HepG2 (cell line): ENCODE data around the gene LHFPL2. TPM values are rescaled to one million over a fixed set of nuclear protein-coding genes. Genes with fewer than 3 reads are reported as not detected.
A peak's percentile ranks its signal among the peaks of the same experiment; 100 is the strongest.

Experiments used
- ATAC-seq: fragments of 200-7000 bp; cut with Tn5 transposase; 3 replicates; pipeline ENCODE4 v1.9.1; 2020; ENCODE audit warnings: mild to moderate bottlenecking, moderate library complexity
- BruUV-seq: library from RNA; stranded (reverse); fragments of 400-500 nt; replicated peaks from 2 replicates; lab custom pipeline; 2021; lab: Mats Ljungman, UMichigan
- CTCF ChIA-PET: fragments of 300-600 bp; formaldehyde crosslinking; extraction: SDS; loops from one replicate; lab custom pipeline; 2021; ENCODE audit warnings: low total read pairs, inconsistent platforms, low intra/inter-chr PET ratio; lab: Yijun Ruan, JAX
- POLR2A ChIA-PET: fragments of 350-600 bp; sonication (Branson Sonifier 250); formaldehyde crosslinking; loops from one replicate; lab custom pipeline; 2020; ENCODE audit warnings: antibody characterized with exemption, inconsistent platforms; lab: Yijun Ruan, JAX
- DNase-seq: peaks from one replicate; pipeline ENCODE4 v3.0.0-alpha.2; 2015; ENCODE audit warnings: low spot score
- FAIRE-seq: peaks from 3 replicates; lab custom pipeline; 2011; peaks lifted over from hg19 to GRCh38; lab: Jason Lieb, UNC
- H2AFZ ChIP-seq: one replicate; pipeline ENCODE4 v1.6.1; 2011; ENCODE audit warnings: low read length, inconsistent platforms
- H3K27ac ChIP-seq: fragments of 300-600 bp; 3 replicates; pipeline ENCODE4 v1.8.0; 2011; ENCODE audit warnings: mixed run types, mild to moderate bottlenecking, mixed read lengths, low read length, inconsistent platforms; ENCODE audit not compliant: insufficient read depth; ENCODE audit errors: extremely low read length
- H3K27me3 ChIP-seq, 2 experiments: fragments of 200-600 bp in 1 of 2; 2 replicates in 1 of 2; 3 replicates in 1 of 2; pipeline versions ENCODE4 v1.6.0 to v1.8.0; 2011; ENCODE audit warnings: low read length in 2 of 2, mild to moderate bottlenecking in 2 of 2, moderate library complexity in 2 of 2, inconsistent platforms in 1 of 2; ENCODE audit not compliant: insufficient read depth in 2 of 2, control insufficient read depth in 1 of 2
- H3K36me3 ChIP-seq, 2 experiments: fragments of 200-600 bp in 1 of 2; replicated peaks in 1 of 2; 2 replicates in 1 of 2; 3 replicates in 1 of 2; pipeline versions ENCODE4 v1.5.1 to v1.8.0; 2011; ENCODE audit warnings: low read length in 2 of 2, inconsistent platforms in 1 of 2; ENCODE audit not compliant: insufficient read depth in 2 of 2, control insufficient read depth in 1 of 2
- H3K4me1 ChIP-seq: 2 replicates; pipeline ENCODE4 v1.5.1; 2012; ENCODE audit warnings: low read length, inconsistent platforms; ENCODE audit not compliant: insufficient read depth
- H3K4me2 ChIP-seq: 2 replicates; pipeline ENCODE4 v1.6.0; 2011; ENCODE audit warnings: low read depth, low read length, inconsistent platforms
- H3K4me3 ChIP-seq, 3 experiments: fragments of 200-600 bp in 1 of 3; sonication (generic), shearing (Covaris generic) in 1 of 3; replicated peaks in 1 of 3; 2 replicates each; pipeline ENCODE4 v1.5.1; 2011 to 2016; ENCODE audit warnings: low read length in 3 of 3, inconsistent platforms in 2 of 3, low read depth in 2 of 3, mild to moderate bottlenecking in 2 of 3, control low read depth in 1 of 3, mixed read lengths in 1 of 3; ENCODE audit not compliant: insufficient read depth in 1 of 3
- H3K79me2 ChIP-seq: one replicate; pipeline ENCODE4 v1.6.1; 2011; ENCODE audit warnings: low read length, inconsistent platforms; ENCODE audit not compliant: insufficient read depth
- H3K9ac ChIP-seq: 2 replicates; pipeline ENCODE4 v1.6.0; 2011; ENCODE audit warnings: mild to moderate bottlenecking, low read depth, low read length, inconsistent platforms; ENCODE audit not compliant: insufficient read depth
- H3K9me3 ChIP-seq: 2 replicates; pipeline ENCODE4 v1.5.1; 2012; ENCODE audit warnings: mild to moderate bottlenecking, low read length
- H4K20me1 ChIP-seq: 2 replicates; pipeline ENCODE4 v1.6.0; 2011; ENCODE audit warnings: inconsistent platforms, mild to moderate bottlenecking, low read length, moderate library complexity; ENCODE audit not compliant: insufficient read depth
- ARNT2 ChIP-seq: sonication (generic); formaldehyde crosslinking; IDR thresholded peaks from 2 replicates; pipeline ENCODE4 v1.8.0; 2022; ENCODE audit warnings: mild to moderate bottlenecking, low read depth, missing genetic modification reagents, moderate library complexity
- DR1 ChIP-seq: sonication (generic); formaldehyde crosslinking; IDR thresholded peaks from 2 replicates; pipeline ENCODE4 v1.8.0; 2021; ENCODE audit warnings: mild to moderate bottlenecking, missing genetic modification reagents, inconsistent platforms
- STAG1 ChIP-seq: sonication (generic); formaldehyde crosslinking; IDR thresholded peaks from 2 replicates; pipeline ENCODE4 v1.4.0; 2020; ENCODE audit warnings: missing genetic modification reagents
- ZNF616 ChIP-seq: sonication (generic); formaldehyde crosslinking; IDR thresholded peaks from 2 replicates; pipeline ENCODE4 v1.5.0; 2020; ENCODE audit warnings: low read depth, mild to moderate bottlenecking, missing genetic modification reagents
- in situ Hi-C: cut with HindIII; loops from 2 replicates; pipeline ENCODE4 v1.10.0; 2017; ENCODE audit warnings: low pct_unique_long_range_greater_than_20kb; ENCODE audit not compliant: extremely low pct_ligation_motif_present
- intact Hi-C: fragments of 100-400 bp; cut with micrococcal nuclease; formaldehyde crosslinking; loops from one replicate; pipeline ENCODE4 v1.10.0; 2022; ENCODE audit not compliant: unreplicated experiment
- polyA plus RNA-seq, 8 experiments: library from polyadenylated mRNA; depleted of rRNA in 3 of 8; stranded (reverse) in 7 of 8; unstranded in 1 of 8; fragments of >200 nt; fragmentation: Illumina TruSeq in 4 of 8; extraction: Trizol in 4 of 8; gene quantifications; 2 replicates each; pipeline versions ENCODE4 v1.2.1 to v1.2.3, GENCODE V29; 2011 to 2016; ENCODE audit warnings: low read depth in 4 of 8, missing spikeins in 1 of 8, mixed read lengths in 1 of 8; ENCODE audit not compliant: insufficient read depth in 1 of 8
- total RNA-seq, 5 experiments: library from RNA; depleted of rRNA; stranded (reverse); fragments of >200 nt; fragmentation: Illumina TruSeq; extraction: Trizol; gene quantifications; 2 replicates each; pipeline ENCODE4 v1.2.3, GENCODE V29; 2016; ENCODE audit warnings: low read depth in 1 of 5
- TF ChIP-seq, protein P1 (sequence below): sonication (generic); formaldehyde crosslinking; IDR thresholded peaks from 2 replicates; pipeline ENCODE4 v1.5.0; 2020; ENCODE audit warnings: mild to moderate bottlenecking, missing genetic modification reagents, moderate library complexity

The LHFPL2 gene
- total and polyA plus RNA-seq, 2 of the 13 experiments (the other 11 are each of a cell fraction or from before 2014, with no cell fraction given), result 6.0 to 20.0 TPM

GRCh38 chr5:78473751-78474150 lies 174.8 kb downstream of the LHFPL2 start (continued):
- TF ChIP-seq ZNF616 (CRISPR knock-in tag), result no peak
- no peak for TF ChIP-seq DR1 (CRISPR knock-in tag)

DNA sequence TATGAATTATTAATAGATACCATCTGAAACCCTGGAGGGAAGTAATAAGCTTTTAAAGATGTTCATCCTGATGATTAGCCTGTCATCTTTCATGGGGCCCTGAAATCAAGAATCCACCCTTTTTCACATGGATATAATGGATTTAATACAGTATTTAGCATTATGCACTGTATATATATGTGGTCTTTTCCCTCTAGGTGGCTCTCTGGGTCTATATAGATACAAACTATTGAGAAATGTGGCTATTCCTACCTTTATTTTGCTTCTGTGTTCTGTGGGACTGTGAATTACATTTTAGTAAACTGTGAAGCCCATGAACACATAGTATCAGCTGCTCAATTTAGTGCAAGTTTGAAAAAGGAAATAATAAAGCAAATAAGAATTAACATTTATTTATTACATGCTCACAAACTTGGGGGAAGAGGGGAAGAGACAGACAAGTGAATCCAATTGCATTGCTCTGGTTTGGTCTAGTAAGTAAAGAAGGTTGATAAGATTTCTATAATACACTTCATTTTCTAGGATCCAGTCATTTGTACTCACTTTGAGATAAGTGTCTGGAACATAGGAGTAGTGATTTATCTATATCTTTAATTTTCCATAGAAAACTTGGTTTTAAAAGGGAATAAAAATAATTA lies 176.0 kb downstream of the LHFPL2 start:
- no peak for TF ChIP-seq ARNT2
- TF ChIP-seq, protein P1, sequence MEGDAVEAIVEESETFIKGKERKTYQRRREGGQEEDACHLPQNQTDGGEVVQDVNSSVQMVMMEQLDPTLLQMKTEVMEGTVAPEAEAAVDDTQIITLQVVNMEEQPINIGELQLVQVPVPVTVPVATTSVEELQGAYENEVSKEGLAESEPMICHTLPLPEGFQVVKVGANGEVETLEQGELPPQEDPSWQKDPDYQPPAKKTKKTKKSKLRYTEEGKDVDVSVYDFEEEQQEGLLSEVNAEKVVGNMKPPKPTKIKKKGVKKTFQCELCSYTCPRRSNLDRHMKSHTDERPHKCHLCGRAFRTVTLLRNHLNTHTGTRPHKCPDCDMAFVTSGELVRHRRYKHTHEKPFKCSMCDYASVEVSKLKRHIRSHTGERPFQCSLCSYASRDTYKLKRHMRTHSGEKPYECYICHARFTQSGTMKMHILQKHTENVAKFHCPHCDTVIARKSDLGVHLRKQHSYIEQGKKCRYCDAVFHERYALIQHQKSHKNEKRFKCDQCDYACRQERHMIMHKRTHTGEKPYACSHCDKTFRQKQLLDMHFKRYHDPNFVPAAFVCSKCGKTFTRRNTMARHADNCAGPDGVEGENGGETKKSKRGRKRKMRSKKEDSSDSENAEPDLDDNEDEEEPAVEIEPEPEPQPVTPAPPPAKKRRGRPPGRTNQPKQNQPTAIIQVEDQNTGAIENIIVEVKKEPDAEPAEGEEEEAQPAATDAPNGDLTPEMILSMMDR, result peak; percentile 52
- peak; percentile 72 for TF ChIP-seq STAG1 (CRISPR knock-in tag)
- no peak overlapping the region for H3K4me2 ChIP-seq
- H3K36me3 ChIP-seq, result no peaks in the 10 kb centered on the region; a peak in 1 of 5 replicates
- DNase-seq (peak; percentile 25), FAIRE-seq (no peak), ATAC-seq (peak; percentile 74)
- no peaks in the 10 kb centered on the region for H3K79me2 ChIP-seq
- no peaks in the 10 kb centered on the region for H3K4me1 ChIP-seq
- no peaks in the 10 kb centered on the region for H3K27me3 ChIP-seq
- H3K4me3 ChIP-seq, result no peak overlapping the region
- BruUV-seq, result no TSS peak
- no peak overlapping the region for H2AFZ ChIP-seq
- H3K9ac ChIP-seq, result no peak overlapping the region
- intact Hi-C loops, result loop anchor here (2.0 kb wide), 1 partner anchor 60 kb away; no protein-coding TSS in a partner anchor
- H4K20me1 ChIP-seq, result no peaks in the 10 kb centered on the region
- no peak overlapping the region for H3K27ac ChIP-seq
- H3K9me3 ChIP-seq, result no peaks in the 10 kb centered on the region
- in situ Hi-C loops, result no loop called here
- ChIA-PET CTCF (interaction anchor here (0.7 kb wide), 1 partner anchor 61 kb away, joined by 4 read pairs; no protein-coding TSS in a partner anchor), POLR2A (no interaction called here)
